GM12875 (cell line): ENCODE measurements around the gene APOL5.

Experiments used
- H3K4me3 ChIP-seq: one replicate; pipeline ENCODE4 v1.5.1; 2011; ENCODE audit warnings: low read depth, low read length, control low read depth
- TF ChIP-seq, protein P1 (sequence below): IDR thresholded peaks from 2 replicates; pipeline ENCODE4 v1.5.1; 2011; ENCODE audit warnings: low read depth, mild to moderate bottlenecking, control low read depth, inconsistent platforms, low read length, moderate library complexity, borderline replicate concordance; ENCODE audit not compliant: insufficient read depth

APOL5 gene

DNA sequence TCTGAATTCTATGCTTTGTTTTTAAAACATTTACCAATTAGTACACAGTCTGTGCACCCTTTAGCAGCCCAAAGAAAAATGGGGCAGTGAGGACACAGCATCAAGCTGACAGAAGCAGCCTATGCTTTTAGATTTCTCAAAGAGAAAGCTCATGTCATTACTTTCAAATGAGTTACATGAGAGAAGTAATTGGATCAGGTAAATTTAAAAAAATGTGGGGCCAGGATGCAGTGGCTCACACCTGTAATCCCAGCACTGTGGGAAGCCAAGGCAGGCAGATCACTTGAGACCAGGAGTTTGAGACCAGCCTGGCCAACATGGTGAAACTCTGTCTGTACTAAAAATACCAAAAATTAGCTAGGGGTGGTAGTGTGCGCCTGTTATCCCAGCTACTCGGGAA is 57.7 kb downstream of the APOL5 start:
- H3K4me3 ChIP-seq: no peak overlapping the region
- TF ChIP-seq, protein P1, sequence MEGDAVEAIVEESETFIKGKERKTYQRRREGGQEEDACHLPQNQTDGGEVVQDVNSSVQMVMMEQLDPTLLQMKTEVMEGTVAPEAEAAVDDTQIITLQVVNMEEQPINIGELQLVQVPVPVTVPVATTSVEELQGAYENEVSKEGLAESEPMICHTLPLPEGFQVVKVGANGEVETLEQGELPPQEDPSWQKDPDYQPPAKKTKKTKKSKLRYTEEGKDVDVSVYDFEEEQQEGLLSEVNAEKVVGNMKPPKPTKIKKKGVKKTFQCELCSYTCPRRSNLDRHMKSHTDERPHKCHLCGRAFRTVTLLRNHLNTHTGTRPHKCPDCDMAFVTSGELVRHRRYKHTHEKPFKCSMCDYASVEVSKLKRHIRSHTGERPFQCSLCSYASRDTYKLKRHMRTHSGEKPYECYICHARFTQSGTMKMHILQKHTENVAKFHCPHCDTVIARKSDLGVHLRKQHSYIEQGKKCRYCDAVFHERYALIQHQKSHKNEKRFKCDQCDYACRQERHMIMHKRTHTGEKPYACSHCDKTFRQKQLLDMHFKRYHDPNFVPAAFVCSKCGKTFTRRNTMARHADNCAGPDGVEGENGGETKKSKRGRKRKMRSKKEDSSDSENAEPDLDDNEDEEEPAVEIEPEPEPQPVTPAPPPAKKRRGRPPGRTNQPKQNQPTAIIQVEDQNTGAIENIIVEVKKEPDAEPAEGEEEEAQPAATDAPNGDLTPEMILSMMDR: no peak

DNA sequence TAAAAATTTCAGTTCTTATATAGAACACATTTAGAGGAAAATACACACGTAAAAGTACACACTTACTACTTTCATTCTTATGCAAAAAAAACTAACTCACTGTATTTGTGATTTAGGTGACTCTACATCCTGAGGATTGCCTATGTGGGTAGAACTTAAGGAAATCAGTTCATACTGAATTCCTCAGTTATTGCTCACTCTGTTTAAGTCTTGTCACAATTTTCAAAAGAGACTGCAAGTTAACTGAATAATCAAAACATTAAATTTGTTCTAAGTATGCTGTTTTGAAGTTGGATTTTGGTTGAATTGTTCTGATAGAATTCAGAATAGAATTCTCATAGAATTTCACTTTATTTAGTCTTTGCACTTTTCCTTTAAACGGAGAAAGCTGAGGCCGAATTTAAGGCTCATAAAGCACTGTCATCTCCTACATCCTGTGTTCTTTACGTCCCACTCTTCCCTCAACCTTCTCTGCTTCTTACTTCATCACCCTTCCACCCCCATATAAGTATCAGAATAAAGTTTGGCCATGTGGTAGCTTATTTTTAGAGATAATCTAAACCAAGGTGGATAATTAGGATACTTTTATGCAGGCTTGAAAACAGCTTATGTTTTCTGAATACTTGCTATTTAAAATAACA is 59.8 kb downstream of the APOL5 start:
- H3K4me3 ChIP-seq: no peak overlapping the region

More for the DNA sequence above, 59.8 kb downstream of the APOL5 start:
- TF ChIP-seq, protein P1: no peak
